G401.6 (cell line): Measurements from ENCODE around the gene EHBP1.

Source experiments
- FAIRE-seq: peaks from 2 replicates; lab custom pipeline; 2012; peaks lifted over from hg19 to GRCh38; lab: Jason Lieb, UNC

Gene EHBP1

GRCh38 chr2:63023444-63023843 is 317.9 kb downstream of the EHBP1 start:
- peak; percentile 80 for FAIRE-seq

- FAIRE-seq = no peak
Observed at GRCh38 chr2:63027220-63027619, 321.7 kb downstream of the EHBP1 start.

- no peak for FAIRE-seq
Observed at GRCh38 chr2:63029058-63029457, 323.5 kb downstream of the EHBP1 start.

GRCh38 chr2:63034526-63034925 is 329.0 kb downstream of the EHBP1 start:
- no peak for FAIRE-seq

GRCh38 chr2:63035169-63035568 is 329.7 kb downstream of the EHBP1 start:
- FAIRE-seq = peak; percentile 23

GRCh38 chr2:63035660-63036059 is 330.1 kb downstream of the EHBP1 start:
- FAIRE-seq = no peak

GRCh38 chr2:63038034-63038433 is 332.5 kb downstream of the EHBP1 start:
- no peak for FAIRE-seq

GRCh38 chr2:63040586-63040985 is 335.1 kb downstream of the EHBP1 start:
- no peak for FAIRE-seq

- FAIRE-seq = no peak
Observed at GRCh38 chr2:63041592-63041991, 336.1 kb downstream of the EHBP1 start.

GRCh38 chr2:63044362-63045327 is 339.1 kb downstream of the EHBP1 start:
- FAIRE-seq = no peak

GRCh38 chr2:63046552-63046951 is 341.0 kb downstream of the EHBP1 start:
- no peak for FAIRE-seq

GRCh38 chr2:63046961-63047320 is 341.4 kb downstream of the EHBP1 start:
- no peak for FAIRE-seq

- FAIRE-seq = no peak
Observed at GRCh38 chr2:63047321-63048279, 342.1 kb downstream of the EHBP1 start.

GRCh38 chr2:63048367-63049171 is 343.1 kb downstream of the EHBP1 start:
- no peak for FAIRE-seq

GRCh38 chr2:63049211-63049969 is 343.9 kb downstream of the EHBP1 start:
- FAIRE-seq = no peak

- no peak for FAIRE-seq
Observed at GRCh38 chr2:63049970-63050333, 344.4 kb downstream of the EHBP1 start.

- FAIRE-seq = no peak
Observed at GRCh38 chr2:63050334-63051041, 345.0 kb downstream of the EHBP1 start, which contains the start of gene OTX1. Gene OTX1, plus strand, starts transcription at chr2:63050830. Its CDS starts 2,161 bp downstream, at chr2:63052991.

- no peak for FAIRE-seq
Observed at GRCh38 chr2:63051042-63051794, 345.7 kb downstream of the EHBP1 start.

- no peak for FAIRE-seq
Observed at GRCh38 chr2:63051795-63052333, 346.4 kb downstream of the EHBP1 start.
